Prostate gland (tissue), 2 donors: ENCODE data around the gene TBX10.

ENCODE experiments used
- POLR2A ChIP-seq: fragments of 450-650 bp; IDR thresholded peaks from one replicate; pipeline ENCODE4 v1.6.1; 2016; ENCODE audit warnings: antibody characterized with exemption, mild to moderate bottlenecking
- POLR2AphosphoS5 ChIP-seq: sonication (generic); formaldehyde crosslinking; IDR thresholded peaks from one replicate; pipeline ENCODE4 v1.6.1; 2017; ENCODE audit warnings: antibody characterized with exemption
- TF ChIP-seq, protein P1 (sequence below), 4 experiments: fragments of 200-600 bp in 2 of 4; fragments of 450-650 bp in 2 of 4; sonication (generic) in 2 of 4; IDR thresholded peaks; 1 replicate in 3 of 4; 2 replicates in 1 of 4; pipeline ENCODE4 v1.5.1; 2016 to 2019; ENCODE audit warnings: antibody characterized with exemption in 4 of 4, mild to moderate bottlenecking in 2 of 4, moderate library complexity in 2 of 4

DNA sequence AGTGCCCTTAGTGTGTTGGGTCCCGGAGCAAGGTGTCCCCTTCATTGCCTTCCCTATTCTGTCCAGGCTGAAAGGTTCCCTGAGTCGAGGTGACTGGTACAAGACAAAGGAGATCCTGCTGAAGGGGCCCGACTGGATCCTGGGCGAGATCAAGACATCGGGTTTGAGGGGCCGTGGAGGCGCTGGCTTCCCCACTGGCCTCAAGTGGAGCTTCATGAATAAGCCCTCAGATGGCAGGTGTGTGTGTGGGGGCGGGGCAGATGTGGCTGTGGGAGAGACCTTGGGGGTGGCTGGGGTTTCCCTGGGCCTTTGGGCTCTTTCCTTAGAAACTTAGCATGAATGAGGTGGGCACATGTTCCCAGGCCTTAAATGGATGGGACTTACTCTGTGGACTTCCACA is 31.1 kb downstream of the TBX10 start:
- TF ChIP-seq, protein P1, sequence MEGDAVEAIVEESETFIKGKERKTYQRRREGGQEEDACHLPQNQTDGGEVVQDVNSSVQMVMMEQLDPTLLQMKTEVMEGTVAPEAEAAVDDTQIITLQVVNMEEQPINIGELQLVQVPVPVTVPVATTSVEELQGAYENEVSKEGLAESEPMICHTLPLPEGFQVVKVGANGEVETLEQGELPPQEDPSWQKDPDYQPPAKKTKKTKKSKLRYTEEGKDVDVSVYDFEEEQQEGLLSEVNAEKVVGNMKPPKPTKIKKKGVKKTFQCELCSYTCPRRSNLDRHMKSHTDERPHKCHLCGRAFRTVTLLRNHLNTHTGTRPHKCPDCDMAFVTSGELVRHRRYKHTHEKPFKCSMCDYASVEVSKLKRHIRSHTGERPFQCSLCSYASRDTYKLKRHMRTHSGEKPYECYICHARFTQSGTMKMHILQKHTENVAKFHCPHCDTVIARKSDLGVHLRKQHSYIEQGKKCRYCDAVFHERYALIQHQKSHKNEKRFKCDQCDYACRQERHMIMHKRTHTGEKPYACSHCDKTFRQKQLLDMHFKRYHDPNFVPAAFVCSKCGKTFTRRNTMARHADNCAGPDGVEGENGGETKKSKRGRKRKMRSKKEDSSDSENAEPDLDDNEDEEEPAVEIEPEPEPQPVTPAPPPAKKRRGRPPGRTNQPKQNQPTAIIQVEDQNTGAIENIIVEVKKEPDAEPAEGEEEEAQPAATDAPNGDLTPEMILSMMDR (IDR thresholded peaks at IDR 0.05) = no peak
- no peak for TF ChIP-seq POLR2AphosphoS5
- TF ChIP-seq POLR2A = no peak
